Lower leg skin (tissue), 3 donors: ENCODE results near the gene RPL41.

Source experiments
- CTCF ChIP-seq, 3 donors: fragments of 450-650 bp; IDR thresholded peaks; one replicate each; pipeline ENCODE4 v1.5.1; 2016; ENCODE audit warnings: antibody characterized with exemption in 3 of 3, mild to moderate bottlenecking in 3 of 3, moderate library complexity in 2 of 3
- POLR2A ChIP-seq, 2 donors: fragments of 450-650 bp; IDR thresholded peaks; one replicate each; pipeline ENCODE4 v1.6.1; 2016 to 2017; ENCODE audit warnings: antibody characterized with exemption in 2 of 2, mild to moderate bottlenecking in 1 of 2, moderate library complexity in 1 of 2

GRCh38 chr12:56165369-56165768 lies 48.9 kb downstream of the RPL41 start:
- TF ChIP-seq CTCF (IDR thresholded peaks at IDR 0.05), result no peak
- no peak for TF ChIP-seq POLR2A (IDR thresholded peaks at IDR 0.05)
